Cortex of kidney (tissue), 1 donor: Measurements from ENCODE around the gene FNDC3B.
"Not testable (repeated sequence)": the region's sequence is repeated elsewhere in the genome, so short reads cannot be mapped to it uniquely, and the experiment has no call there.

Experiments used
- DNase-seq: peaks from one replicate; lab custom pipeline; 2025; lab: John Stamatoyannopoulos, UW

FNDC3B gene

DNA sequence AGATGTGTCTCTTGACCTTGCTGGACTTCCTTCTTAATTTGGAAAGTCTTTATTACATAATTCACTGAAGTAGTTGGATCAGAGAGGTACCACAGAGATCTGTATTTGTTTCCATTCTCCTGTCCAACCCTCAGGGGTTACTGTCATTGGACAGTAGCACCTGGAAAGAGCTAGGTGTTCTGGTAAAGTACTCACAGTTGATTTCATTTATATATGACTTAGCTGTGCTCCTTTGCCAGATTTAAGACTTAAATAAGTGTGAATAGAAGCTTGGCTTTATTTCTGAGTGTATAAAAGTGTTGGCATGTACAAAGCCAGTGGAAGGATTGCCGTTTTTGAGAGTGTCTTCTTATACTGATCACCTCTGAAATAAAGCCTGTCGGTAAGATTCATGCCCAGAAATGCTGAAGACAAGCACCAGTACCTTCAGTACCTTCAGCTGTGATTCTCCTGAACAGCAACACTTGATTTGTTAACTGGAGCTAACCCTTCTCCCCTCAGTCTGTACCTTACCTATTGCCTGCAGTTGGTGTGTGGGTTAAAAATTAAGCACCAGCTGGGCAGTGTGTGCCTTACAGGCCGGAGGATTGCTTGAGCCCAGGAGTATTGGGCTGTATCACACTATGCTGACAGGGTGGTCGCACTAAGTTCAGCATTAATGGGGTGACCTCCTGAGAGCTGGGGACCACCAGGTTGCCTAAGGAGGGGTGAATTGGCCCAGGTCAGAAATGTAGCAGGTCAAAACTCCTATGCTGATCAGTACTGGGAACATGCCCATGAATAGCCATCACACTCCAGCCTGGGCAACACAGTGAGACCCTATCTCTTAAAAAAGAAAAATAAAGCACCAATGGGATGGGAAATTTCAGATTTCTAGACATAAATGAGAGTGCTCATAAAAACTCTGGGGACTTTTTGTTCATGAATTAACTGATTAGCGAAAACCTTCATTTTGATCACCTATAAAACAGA lies 197.7 kb downstream of the FNDC3B start:
- DNase-seq, result no peak

DNA sequence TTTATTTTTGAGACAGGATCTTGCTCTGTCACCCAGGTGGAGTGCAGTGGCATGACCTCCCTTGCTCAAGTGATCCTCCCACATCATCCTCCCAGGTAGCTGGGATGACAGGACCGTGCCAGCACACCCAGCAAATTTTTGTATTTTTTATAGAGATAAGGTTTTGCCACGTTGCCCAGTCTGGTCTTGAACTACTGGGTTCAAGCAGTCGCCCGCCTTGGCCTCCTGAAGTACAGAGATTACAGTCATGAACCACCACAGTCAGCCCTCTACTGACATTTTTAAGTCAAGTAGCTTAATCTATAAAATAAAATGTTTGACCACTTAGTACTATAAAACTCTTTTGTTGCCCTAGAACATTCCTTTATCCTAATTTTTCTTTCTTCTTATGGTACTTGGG lies 198.8 kb downstream of the FNDC3B start:
- no peak for DNase-seq

DNA sequence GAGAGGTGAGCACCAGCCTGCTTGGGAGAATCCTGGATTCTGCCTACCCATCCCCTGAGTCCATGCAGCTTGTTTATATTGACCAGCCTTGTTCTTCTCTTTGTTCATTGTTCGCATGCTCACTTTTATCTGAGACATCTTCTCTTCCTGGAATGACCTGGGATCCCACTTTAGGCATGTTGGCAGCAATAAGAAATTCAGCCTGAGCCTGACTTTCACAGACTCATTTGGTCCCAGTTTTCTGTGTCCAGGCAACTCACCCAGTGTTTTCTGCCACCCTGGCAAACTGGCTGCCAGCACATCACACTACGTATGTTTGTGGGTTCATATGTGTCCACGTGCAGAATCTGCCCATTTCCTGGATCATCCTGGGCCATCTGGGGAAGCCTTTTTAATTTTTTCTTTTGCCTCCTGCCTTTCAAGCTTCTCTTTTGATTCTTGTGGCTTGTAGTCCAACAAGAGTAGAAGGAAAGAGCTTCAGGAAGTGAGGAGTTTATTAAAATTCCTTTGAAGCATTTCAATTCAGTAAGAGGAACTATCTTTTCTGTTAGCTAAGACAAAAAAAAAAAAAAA lies 199.9 kb downstream of the FNDC3B start:
- no peak for DNase-seq

DNA sequence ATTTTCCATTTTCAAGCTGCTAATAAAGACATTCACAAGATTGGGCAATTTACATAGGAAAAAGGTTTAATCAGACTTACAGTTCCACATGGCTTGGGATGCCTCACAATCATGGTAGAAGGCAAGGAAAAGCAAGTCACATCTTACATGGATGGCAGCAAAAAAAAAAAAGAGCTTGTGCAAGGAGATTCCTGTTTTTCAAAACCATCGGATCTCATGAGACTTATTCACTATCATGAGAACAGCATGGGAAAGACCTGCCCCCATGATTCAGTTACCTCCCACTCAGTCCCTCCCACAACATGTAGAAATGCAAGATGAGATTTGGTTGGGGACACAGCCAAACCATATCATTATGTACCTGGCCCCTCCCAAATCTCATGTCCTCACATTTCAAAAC lies 202.0 kb downstream of the FNDC3B start:
- no peak for DNase-seq

DNA sequence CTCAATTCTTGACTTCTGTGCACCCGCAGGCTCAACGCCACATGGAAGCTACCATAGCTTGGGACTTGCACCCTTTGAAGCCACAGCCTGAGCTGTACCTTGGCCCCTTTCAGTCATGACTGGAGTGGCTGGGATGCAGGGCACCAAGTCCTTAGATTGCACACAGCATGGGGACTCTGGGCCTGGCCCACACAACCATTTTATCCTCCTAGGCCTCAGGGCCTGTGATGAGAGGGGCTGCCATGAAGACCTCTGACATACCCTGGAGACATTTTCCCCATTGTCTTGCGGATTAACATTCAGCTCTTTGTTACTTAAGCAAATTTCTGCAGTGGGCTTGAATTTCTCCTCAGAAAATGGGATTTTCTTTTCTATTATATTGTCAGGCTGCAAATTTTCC lies 203.1 kb downstream of the FNDC3B start:
- DNase-seq, result not testable (repeated sequence)

DNA sequence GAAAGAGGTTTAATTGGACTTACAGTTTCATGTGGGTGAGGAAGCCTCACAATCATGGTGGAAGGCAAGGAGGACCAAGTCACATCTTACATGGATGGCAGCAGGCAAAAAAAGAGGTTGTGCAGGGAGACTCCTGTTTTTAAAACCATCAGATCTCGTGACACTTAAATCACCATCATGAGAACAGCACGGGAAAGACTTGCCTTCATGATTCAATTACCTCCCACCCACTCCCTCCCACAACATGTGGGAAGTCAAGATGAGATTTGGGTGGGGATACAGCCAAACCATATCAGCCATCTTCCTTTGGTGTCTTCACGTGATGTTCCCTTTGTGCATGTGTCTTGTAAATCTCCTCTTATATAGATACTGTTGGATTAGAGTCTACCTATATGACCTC lies 204.0 kb downstream of the FNDC3B start:
- DNase-seq, result not testable (repeated sequence)

DNA sequence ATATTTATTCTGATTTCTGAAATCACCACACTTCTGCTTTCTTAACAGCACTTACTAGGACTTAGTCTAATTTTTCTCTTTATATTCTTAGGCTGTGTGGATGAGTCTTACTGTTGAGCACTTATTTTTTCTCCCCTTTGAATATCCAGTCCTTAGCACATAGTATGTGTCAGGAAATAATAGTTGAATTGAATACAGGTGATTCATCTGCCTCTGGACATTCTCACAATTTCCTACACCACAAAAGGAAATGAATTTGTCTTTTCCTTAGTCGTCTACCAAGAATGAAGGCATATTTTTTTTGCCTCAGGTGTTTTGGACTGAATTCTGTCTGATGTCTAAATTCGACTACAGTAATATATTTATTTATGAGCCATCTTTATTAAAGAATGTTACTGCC lies 204.6 kb downstream of the FNDC3B start:
- no peak for DNase-seq

DNA sequence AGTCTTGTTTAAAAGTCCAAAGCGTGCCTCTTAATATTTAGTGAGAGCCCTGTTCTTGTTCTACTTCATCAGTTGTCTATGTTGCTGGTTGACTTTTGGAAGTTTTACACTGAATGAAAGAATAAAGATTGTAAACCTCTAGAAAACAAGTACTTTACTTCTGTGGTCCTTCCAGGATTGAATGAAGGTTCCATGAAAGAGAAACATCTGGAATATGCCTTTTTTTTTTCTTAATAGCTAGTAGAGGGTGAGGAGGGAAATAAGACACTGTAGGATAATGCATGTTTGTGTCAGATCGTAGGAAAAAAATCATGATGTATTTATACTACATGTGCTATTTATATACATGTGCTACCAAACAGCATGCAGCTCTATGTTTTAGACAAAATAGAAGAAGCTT lies 205.9 kb downstream of the FNDC3B start:
- DNase-seq, result no peak

DNA sequence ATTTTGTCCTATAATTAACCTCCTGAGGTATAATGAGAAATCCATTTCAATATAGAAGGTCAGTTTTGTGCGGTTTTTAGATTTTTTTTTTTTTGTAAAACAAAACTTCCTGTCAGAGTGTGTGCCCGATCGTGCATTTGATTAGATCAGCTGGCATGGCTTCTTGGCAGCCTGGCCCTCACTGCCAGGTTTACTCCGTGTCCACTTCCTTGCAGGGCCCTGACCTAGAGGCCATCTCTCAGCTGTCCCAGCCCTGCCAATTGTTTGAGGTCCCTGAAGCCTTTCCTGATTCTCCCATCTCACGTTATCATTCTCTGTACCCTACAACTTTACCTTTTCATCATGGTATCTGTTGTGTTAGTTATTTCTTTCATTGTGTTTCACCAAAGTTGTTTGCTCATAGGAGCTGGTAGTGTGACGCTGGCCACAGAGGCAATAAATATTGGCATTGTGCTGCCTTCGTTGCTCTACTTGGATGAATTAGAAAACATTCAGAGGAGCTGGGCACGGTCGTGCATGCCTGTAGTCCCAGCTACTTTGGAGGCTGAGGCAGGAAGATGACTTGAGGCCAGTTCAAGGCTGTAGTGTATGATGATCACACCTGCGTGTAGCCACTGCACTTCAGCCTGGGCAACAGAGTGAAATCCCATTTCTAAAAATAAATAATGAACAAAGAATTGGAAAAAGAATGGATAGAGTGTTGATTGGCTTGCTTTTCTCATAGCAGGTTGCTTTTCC lies 206.9 kb downstream of the FNDC3B start:
- no peak for DNase-seq

DNA sequence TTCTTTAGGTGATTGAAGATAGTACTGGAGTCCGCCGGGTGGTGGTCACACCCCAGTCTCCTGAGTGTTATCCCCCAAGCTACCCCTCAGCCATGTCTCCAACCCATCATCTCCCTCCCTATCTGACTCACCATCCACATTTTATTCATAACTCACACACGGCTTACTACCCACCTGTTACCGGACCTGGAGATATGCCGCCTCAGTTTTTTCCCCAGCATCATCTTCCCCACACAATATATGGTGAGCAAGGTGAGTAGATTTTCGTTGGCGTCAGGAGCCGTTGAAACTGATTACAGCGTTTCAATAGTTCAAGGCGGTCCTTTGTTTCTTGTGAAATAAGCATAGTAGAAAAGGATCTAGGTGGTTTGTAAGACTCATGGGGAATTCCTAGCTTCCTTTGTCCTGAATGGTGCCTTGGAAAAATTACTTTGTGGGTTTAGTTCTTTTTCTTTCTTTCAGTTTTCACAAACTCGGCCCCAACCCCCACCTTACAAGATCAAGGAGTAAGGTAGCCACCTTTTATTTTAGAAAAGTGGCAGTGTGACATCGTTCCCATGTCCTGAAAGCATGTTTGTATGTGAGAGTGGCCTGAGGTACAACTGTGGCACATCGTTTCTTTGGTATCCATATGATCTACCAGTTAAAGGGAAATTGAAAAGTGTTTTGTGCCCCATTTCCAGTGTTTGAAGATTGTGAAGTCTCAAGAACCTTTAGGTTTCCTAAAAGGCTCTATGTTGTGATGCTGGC lies 208.3 kb downstream of the FNDC3B start:
- no peak for DNase-seq

DNA sequence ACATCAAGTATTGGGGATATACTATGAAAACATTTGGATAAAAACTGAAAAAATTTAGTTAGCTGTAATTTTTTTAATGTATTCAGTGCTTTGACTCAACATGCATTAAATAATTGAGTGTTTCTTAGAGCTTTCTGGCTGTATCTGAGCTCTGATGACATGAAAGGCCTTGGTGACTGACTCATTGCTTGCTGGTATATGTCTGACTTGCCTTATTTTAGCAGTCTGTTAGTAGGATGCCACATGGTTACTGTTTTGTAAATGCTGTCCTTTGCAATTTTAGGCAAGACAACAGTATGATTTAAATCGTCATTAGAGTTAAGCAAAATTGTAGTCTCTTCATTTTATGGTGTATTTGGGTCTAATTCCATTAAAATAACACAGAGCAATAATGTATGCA lies 209.7 kb downstream of the FNDC3B start:
- no peak for DNase-seq

DNA sequence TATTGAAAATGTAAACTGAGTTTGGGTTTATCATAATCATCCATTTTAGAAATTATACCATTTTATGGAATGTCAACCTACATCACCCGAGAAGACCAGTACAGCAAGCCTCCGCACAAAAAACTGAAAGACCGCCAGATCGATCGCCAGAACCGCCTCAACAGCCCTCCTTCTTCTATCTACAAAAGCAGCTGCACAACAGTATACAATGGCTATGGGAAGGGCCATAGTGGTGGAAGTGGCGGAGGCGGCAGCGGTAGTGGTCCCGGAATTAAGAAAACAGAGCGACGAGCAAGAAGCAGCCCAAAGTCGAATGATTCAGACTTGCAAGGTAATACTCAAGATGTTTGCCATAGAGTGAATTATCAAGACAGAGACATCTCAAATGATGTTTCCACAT lies 211.8 kb downstream of the FNDC3B start:
- no peak for DNase-seq

DNA sequence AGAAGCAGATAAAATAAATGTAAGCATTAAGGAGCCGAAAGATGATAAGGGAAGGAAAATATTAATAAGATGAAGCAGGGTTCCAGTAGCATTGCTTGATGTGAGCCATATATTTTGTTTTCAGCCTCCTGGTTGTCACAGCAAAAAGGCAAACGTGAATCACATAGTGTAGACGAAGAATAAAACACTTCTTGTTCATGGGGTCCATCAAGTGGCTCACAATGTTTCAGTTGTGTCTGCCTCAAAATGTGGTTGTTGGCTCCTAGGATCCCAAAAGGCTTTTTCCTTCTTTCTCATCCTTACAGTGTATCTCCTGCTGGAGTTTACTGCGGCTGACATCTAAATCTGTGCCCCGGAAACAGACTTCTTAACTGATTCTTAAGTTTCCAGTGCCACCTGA lies 213.8 kb downstream of the FNDC3B start:
- no peak for DNase-seq

DNA sequence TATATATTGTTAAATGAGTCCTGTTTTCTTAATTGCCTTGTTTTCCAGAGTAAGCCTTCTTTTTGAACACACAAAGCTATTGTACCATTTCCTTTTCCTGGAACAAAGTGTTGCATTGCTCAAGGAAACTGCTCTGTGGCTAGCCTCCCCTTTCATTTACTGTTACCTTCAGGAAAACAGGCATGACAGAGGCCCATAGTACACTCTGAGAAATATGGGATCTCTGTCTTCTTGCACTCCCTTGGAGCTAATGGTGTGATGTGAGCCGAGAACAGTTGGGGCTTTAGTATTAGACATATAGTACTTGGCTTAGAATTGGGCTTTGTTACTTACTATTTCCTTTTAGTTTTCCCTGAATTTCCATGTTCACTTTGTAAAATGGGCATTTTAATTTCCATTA lies 215.2 kb downstream of the FNDC3B start:
- no peak for DNase-seq

DNA sequence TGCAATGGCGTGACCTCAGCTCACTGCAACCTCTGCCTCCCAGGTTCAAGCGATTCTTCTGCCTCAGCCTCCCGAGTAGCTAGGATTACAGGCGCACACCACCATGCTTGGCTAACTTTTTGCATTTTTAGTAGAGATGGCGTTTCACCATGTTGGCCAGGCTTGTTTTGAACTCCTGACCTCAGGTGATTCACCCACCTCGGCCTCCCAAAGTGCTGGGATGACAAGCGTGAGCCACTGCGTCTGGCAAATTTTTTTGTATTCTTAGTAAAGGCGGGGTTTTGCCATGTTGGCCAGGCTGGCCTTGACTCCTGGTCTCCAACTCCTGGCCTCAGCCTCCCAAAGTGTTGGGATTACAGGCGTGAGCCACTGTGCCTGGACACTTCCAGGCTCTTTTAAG lies 215.9 kb downstream of the FNDC3B start:
- DNase-seq, result not testable (repeated sequence)

DNA sequence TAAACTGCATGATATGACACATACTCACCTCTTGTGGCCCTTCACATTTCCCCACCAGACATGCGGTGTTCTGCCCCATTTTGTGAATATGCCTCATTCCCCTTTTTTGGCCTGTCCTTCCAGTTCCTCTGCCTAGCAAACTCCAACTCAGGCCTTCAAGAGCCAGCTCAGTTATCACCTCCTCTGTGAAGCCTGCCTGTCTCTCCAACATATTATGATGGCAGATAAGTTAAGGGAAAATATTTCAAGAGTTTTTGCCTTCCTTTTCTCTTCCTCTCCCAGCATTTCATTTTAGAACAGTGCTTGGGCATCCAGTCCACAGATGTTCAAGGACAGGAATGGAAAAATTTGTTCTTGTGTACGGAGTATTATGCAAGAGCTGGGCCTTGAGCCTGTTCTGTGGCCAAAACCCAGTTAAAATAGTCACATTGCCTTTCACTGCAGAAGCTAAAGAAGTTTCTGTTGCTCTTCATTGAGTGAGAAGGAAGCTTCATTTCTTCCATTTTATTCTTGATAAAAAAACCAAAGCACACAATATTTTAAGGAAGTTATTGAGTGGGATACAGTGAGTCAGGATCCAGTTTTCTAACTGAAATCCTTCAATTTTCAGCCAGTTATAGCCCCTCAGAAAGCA lies 216.8 kb downstream of the FNDC3B start:
- DNase-seq, result no peak

DNA sequence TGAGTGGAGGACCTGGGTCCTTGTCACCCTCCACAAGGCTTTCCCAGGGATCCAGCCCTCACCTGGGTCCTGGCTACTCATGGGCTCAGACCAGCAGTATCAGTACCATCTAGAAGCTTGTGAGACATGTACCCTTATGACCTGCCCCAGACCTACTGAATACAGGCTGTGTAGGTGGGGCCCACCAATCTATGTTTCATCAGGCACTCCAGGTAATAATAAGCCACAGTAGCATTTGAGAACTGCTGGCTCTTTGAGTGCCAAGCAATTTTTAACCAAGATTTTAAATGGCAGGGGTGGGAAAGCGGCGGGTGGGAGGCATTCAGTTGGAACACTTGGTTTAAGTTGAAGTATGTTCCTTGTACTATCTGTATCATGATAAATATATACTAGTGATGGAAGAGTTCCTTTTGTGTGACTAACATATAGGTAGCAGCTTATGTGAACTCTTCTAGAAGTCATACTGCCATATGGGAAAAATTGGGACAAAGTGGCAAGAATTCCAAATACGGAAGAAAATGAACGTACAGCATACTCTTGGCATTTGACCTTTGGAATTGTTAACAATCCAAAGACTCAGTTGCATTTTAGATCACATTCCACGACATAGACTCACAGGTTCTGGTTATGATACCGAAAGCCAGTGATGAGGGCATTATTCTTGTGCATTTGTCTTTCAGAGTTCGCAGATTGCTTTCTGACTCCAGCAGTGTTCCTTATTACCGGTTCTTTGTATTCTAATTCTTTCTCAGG lies 218.4 kb downstream of the FNDC3B start:
- no peak for DNase-seq

DNA sequence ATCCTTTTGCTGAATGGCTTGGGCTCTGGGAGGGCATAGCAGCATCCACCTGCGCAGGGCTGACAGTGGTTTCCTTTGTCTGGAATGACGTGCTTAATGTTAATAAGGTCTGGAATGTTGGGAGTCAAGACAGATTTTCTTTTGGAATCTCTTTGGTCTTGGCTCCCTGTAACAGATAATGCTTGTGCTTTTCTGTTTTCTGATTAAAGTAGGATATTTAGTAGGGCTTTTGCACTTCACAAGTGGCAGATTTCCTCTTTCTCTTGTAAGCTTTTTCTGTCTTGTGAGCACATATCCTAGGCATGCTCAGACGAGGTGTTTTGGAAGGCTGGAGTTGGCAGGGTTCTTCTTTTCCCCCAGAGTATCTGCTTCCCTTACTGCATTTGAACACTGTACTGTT lies 219.2 kb downstream of the FNDC3B start:
- no peak for DNase-seq

DNA sequence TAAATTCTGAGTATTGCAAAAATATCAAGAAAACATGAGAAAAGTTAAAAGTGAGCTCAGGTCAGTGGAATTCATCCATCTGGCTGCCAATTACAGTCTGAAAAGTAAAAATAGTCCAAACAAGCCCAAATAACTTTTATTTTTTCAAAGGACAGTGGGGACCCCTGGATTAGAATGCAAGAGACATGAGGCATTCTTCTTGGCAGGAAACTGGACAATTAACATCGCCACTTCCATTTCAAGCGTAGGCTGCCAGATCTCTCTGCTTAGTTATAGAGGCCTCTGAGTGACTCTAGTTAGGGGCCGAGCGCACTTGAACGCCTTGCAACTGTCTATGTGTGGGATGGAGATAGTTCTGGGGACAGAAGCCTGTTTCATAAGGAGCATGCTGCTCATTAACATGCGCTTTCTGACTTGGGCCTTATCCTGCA lies 219.7 kb downstream of the FNDC3B start:
- no peak for DNase-seq

DNA sequence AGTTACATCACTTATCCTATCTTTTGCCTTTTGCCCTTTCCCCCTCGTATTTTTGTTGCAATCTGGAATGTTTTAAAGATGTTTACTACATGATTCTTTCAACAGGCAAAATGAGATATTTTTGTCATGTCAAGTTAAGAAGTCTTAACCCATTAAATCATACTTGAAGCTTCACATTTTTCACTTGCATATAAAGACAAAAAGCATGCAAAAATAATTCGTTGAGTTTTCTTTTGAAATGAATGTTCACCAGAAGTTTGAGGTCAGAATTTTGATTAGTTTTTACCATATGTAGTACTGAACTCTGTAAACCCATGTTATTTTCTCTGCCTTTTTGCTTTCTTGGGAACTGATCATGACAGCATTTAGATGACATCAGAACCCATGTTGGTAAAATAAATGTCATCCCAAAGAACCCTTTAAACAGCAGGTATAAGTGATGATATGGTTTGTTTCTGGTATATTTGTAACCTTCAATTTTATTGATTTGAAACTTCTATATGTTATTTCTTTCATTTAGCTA lies 220.4 kb downstream of the FNDC3B start:
- DNase-seq, result no peak

DNA sequence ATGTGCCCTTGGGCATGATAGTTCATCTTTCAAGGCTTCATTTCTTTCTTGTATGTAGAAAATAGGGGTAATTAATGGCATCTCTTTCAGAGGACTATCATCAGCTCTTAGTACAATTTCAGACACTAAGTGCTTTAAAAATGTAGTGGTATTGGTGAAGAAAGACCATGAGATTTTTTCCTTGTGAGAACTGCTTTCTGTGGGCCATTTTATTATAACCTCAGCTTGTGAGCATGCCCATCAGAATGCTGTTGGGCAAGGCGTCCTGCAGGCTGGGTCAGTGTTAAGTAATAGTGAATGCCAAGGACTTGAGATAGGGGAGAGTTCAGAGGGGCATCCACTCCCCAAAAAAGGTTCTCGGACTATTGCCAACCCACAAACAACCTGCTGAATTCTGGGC lies 221.0 kb downstream of the FNDC3B start:
- DNase-seq, result no peak
